Neural progenitor cell (in vitro differentiated cells): Measurements from ENCODE around the gene MNT. TPM values are rescaled to one million over a fixed set of nuclear protein-coding genes. Genes with fewer than 3 reads are reported as not detected.
A peak's percentile ranks its signal among the peaks of the same experiment; 100 is the strongest.

Source experiments
- DNase-seq: peaks from one replicate; pipeline ENCODE4 v3.0.0-alpha.2; 2016; ENCODE audit warnings: low spot score
- H2AFZ ChIP-seq: fragments of 200-600 bp; sonication (generic); replicated peaks from 2 replicates; pipeline ENCODE4 v1.6.1; 2016; ENCODE audit warnings: antibody characterized with exemption
- H3F3A ChIP-seq: fragments of 200-600 bp; sonication (generic); 2 replicates; pipeline ENCODE4 v1.6.1; 2016; ENCODE audit warnings: antibody characterized with exemption, low read depth
- H3K27ac ChIP-seq: fragments of 200-600 bp; sonication (generic); 2 replicates; pipeline ENCODE4 v1.5.1; 2016; ENCODE audit warnings: mild to moderate bottlenecking
- H3K27me3 ChIP-seq: fragments of 200-600 bp; sonication (generic); 2 replicates; pipeline ENCODE4 v1.6.1; 2016; ENCODE audit warnings: mild to moderate bottlenecking, moderate library complexity
- H3K36me3 ChIP-seq: fragments of 200-600 bp; sonication (generic); 2 replicates; pipeline ENCODE4 v1.5.1; 2016
- H3K4me1 ChIP-seq: fragments of 200-600 bp; sonication (generic); 2 replicates; pipeline ENCODE4 v1.6.1; 2016; ENCODE audit warnings: mixed run types
- H3K4me2 ChIP-seq: fragments of 200-600 bp; sonication (generic); 2 replicates; pipeline ENCODE4 v1.6.1; 2016
- H3K4me3 ChIP-seq: fragments of 200-600 bp; sonication (generic); 2 replicates; pipeline ENCODE4 v1.5.1; 2016
- H3K79me2 ChIP-seq: fragments of 200-600 bp; sonication (generic); 2 replicates; pipeline ENCODE4 v1.6.1; 2016; ENCODE audit warnings: low read depth
- H3K9ac ChIP-seq: fragments of 200-600 bp; sonication (generic); 2 replicates; pipeline ENCODE4 v1.6.1; 2016
- H3K9me3 ChIP-seq: fragments of 200-600 bp; sonication (generic); 2 replicates; pipeline ENCODE4 v1.5.1; 2016; ENCODE audit warnings: low read depth
- H4K20me1 ChIP-seq: fragments of 200-600 bp; sonication (generic); 2 replicates; pipeline ENCODE4 v1.6.1; 2016; ENCODE audit warnings: low read depth
- H3K27ac Mint-ChIP-seq: 3 replicates; pipeline ENCODE4 v1.8.0; 2021; ENCODE audit warnings: mixed read lengths
- H3K27me3 Mint-ChIP-seq: 2 replicates; pipeline ENCODE4 v1.8.0; 2022; ENCODE audit warnings: low read depth, mild to moderate bottlenecking, inconsistent platforms, moderate library complexity, mixed read lengths; ENCODE audit not compliant: insufficient read depth
- H3K36me3 Mint-ChIP-seq: 3 replicates; pipeline ENCODE4 v1.8.0; 2021; ENCODE audit warnings: mixed read lengths
- H3K4me1 Mint-ChIP-seq: 3 replicates; pipeline ENCODE4 v1.8.0; 2021; ENCODE audit warnings: mixed read lengths
- H3K4me3 Mint-ChIP-seq: 3 replicates; pipeline ENCODE4 v1.8.0; 2021; ENCODE audit warnings: mild to moderate bottlenecking, moderate library complexity, mixed read lengths
- H3K9me3 Mint-ChIP-seq: 3 replicates; pipeline ENCODE4 v1.8.0; 2020; ENCODE audit warnings: mixed read lengths
- EZH2 ChIP-seq: fragments of 200-600 bp; sonication (generic); IDR thresholded peaks from 2 replicates; pipeline ENCODE4 v1.6.1; 2017; ENCODE audit warnings: antibody characterized with exemption, mild to moderate bottlenecking, moderate library complexity
- EZH2phosphoT487 ChIP-seq: fragments of 200-600 bp; sonication (generic); IDR thresholded peaks from 2 replicates; pipeline ENCODE4 v1.6.1; 2017; ENCODE audit warnings: antibody characterized with exemption
- total RNA-seq: library from RNA; depleted of rRNA; stranded (reverse); fragments of >200 nt; gene quantifications from 2 replicates; pipeline ENCODE4 v1.2.3, GENCODE V29; 2015; ENCODE audit warnings: low replicate concordance
- TF ChIP-seq, protein P1 (sequence below): fragments of 200-600 bp; sonication (generic); IDR thresholded peaks from 2 replicates; pipeline ENCODE4 v1.5.1; 2017; ENCODE audit warnings: antibody characterized with exemption, mild to moderate bottlenecking

The MNT gene
- total RNA-seq, 1 donor from 2014 or later, result 2.2 TPM

DNA sequence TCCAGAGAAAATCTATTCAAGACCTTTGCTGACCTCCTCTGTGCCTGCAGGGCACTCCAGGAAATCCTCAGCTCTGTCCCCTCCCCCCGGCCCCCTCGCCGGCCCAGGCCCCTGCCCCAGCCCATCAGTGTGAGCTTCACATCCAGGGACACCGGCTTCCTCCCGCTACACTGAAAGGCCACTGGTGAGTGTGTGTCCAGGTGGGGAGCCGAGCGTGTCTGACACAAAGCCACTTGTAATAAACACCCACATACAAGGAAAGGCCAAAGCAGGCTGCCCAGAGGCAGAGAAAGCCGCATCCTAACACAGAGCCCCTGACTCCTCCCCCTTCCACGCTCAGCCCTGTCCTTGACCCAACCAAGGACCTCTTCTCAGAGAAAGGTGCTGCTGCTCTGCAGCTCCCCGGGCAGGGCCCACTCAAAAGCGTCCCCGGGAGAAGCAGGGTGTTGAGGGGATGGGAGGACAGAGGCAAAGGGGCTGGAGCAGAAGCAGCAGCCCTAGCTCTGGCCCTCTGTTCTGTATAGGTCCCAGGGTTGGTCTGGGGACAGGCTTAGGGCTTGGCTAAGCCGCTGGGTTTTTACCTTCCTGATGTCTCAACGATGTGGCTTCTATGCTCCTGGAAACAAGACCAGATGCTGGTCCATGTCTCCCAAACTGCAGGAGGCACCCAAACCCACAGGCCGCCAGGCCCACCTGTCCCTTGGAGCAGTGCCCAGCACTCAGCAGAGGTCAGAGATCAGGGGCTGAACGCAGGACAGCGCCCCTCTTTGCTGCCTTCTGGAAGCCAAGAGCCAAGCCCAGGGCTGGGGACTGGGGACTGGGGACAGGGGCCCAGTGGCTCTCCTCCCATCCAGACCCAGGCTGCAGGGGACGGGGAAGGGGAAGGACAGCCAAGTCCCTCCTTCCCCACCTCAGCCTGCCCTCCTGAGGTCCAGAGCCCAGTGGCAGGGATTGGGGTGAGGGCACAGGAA lies 15.3 kb downstream of the MNT start:
- no peak overlapping the region for H3K9ac ChIP-seq
- TF ChIP-seq EZH2, result no peak
- TF ChIP-seq, protein P1, sequence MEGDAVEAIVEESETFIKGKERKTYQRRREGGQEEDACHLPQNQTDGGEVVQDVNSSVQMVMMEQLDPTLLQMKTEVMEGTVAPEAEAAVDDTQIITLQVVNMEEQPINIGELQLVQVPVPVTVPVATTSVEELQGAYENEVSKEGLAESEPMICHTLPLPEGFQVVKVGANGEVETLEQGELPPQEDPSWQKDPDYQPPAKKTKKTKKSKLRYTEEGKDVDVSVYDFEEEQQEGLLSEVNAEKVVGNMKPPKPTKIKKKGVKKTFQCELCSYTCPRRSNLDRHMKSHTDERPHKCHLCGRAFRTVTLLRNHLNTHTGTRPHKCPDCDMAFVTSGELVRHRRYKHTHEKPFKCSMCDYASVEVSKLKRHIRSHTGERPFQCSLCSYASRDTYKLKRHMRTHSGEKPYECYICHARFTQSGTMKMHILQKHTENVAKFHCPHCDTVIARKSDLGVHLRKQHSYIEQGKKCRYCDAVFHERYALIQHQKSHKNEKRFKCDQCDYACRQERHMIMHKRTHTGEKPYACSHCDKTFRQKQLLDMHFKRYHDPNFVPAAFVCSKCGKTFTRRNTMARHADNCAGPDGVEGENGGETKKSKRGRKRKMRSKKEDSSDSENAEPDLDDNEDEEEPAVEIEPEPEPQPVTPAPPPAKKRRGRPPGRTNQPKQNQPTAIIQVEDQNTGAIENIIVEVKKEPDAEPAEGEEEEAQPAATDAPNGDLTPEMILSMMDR, result no peak
- no peak for TF ChIP-seq EZH2phosphoT487
- Mint-ChIP-seq H3K4me3 (no peak overlapping the region), H3K9me3 (no peaks in the 10 kb centered on the region), H3K4me1 (peaks cover 63% of the 10 kb centered on the region), H3K36me3 (peaks cover 12% of the 10 kb centered on the region), H3K27me3 (peaks cover 5% of the 10 kb centered on the region), H3K27ac (no peak overlapping the region)
- H3K27me3 ChIP-seq, result no peaks in the 10 kb centered on the region
- DNase-seq, result no peak
- no peak overlapping the region for H2AFZ ChIP-seq
- peaks cover 20% of the 10 kb centered on the region for H3F3A ChIP-seq
- H3K9me3 ChIP-seq, result no peaks in the 10 kb centered on the region
- H3K79me2 ChIP-seq, result peaks cover 4% of the 10 kb centered on the region
- H3K4me3 ChIP-seq, result no peak overlapping the region
- peaks cover 11% of the 10 kb centered on the region for H3K4me1 ChIP-seq
- no peaks in the 10 kb centered on the region for H3K36me3 ChIP-seq
- peak overlapping the region; percentile 42 for H3K4me2 ChIP-seq
- H3K27ac ChIP-seq, result peak overlapping the region; percentile 53
- peaks cover 17% of the 10 kb centered on the region for H4K20me1 ChIP-seq

DNA sequence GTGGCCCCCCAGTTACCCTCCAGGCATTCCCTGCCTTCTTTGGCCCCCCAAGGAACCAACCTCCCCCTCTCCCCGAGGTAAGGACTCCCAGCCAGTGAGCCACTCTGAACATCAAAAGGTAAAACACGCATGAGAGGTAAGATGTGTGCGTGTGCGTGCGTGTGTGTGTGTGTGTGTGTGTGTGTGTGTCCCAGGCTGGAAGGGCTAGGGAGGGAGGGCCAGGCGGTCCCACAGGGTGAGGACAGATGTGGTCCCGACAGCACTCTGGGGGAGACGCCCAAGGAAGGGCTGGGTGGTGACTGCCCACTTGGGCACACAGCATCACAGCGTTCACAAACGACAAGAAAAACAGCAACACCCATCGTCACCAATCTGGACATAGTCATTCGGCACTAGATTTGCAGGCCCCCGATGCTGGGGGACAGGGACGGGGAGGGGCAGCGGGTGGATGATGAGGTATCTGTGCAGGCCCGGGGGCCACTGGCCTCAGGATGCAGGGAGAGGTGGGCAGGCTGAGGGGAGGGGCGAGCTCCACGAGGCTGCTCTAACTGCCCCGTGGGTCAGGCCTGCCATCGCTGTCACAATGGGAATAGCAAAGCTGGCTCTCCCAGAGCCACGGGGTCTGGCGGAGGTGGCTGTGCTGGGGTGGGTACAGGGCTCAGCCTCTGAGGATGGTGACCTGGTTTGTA lies 16.3 kb downstream of the MNT start:
- TF ChIP-seq, protein P1, result no peak
- TF ChIP-seq EZH2phosphoT487 (no peak), EZH2 (no peak)
- Histone ChIP-seq H3K9me3 (no peaks in the 10 kb centered on the region), H2AFZ (no peak overlapping the region), H3K9ac (no peak overlapping the region), H3K4me3 (no peak overlapping the region), H3K4me2 (peak overlapping the region; percentile 42), H4K20me1 (peaks cover 17% of the 10 kb centered on the region), H3K4me1 (peaks cover 11% of the 10 kb centered on the region), H3K27ac (peak overlapping the region; percentile 27), H3K36me3 (no peaks in the 10 kb centered on the region), H3K79me2 (peaks cover 4% of the 10 kb centered on the region), H3F3A (peaks cover 20% of the 10 kb centered on the region), H3K27me3 (no peaks in the 10 kb centered on the region)
- DNase-seq, result no peak
- no peaks in the 10 kb centered on the region for H3K9me3 Mint-ChIP-seq
- peaks cover 12% of the 10 kb centered on the region for H3K36me3 Mint-ChIP-seq
- peak overlapping the region; percentile 87 for H3K27ac Mint-ChIP-seq
- peaks cover 53% of the 10 kb centered on the region for H3K4me1 Mint-ChIP-seq
- H3K27me3 Mint-ChIP-seq, result peaks cover 5% of the 10 kb centered on the region
- peak overlapping the region; percentile 67 for H3K4me3 Mint-ChIP-seq

DNA sequence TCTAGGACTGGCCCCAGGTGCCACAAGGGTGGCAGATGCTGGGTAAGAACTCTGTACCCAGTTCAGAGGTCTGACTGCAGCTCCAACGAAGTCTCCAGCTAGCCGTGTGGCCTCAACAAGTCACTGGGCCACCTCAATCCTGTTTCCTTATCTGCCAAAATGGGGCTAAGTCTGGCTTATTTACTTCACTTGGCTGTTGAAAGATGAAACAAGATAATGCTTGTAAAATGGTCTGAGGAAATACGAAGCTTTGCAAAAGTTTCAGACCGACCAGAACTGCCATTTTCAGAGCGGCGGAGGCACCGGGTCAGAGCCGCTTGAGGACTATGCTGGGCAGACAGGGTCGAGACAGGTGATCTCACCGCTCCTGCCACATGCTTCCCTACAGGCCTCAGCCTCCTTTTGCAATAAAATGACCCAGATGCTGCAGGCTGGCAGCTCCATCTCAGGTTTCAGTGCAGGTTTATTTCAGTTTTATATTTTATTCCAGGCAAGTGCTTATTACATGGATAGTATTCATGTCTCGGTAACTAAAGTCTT lies 17.2 kb downstream of the MNT start:
- H3K4me2 ChIP-seq, result no peak overlapping the region
- H3K79me2 ChIP-seq, result peaks cover 4% of the 10 kb centered on the region
- H3K4me3 ChIP-seq, result no peak overlapping the region
- no peak overlapping the region for H2AFZ ChIP-seq
- H3K27me3 Mint-ChIP-seq, result peaks cover 5% of the 10 kb centered on the region
- peak overlapping the region; percentile 67 for H3K4me3 Mint-ChIP-seq
- no peaks in the 10 kb centered on the region for H3K27me3 ChIP-seq
- no peak for TF ChIP-seq EZH2
- no peak for TF ChIP-seq EZH2phosphoT487
- TF ChIP-seq, protein P1, result no peak
- H3K9ac ChIP-seq, result no peak overlapping the region
- peaks cover 11% of the 10 kb centered on the region for H3K36me3 Mint-ChIP-seq
- H3K9me3 ChIP-seq, result no peaks in the 10 kb centered on the region
- H3F3A ChIP-seq, result peaks cover 20% of the 10 kb centered on the region
- H3K27ac Mint-ChIP-seq, result peak overlapping the region; percentile 79
- H3K4me1 ChIP-seq, result peaks cover 11% of the 10 kb centered on the region
- H3K9me3 Mint-ChIP-seq, result no peaks in the 10 kb centered on the region
- H4K20me1 ChIP-seq, result peaks cover 8% of the 10 kb centered on the region
- H3K36me3 ChIP-seq, result no peaks in the 10 kb centered on the region
- no peak for DNase-seq
- H3K27ac ChIP-seq, result no peak overlapping the region
- peaks cover 47% of the 10 kb centered on the region for H3K4me1 Mint-ChIP-seq
